ENCODE results near the gene PEX11G.
"Not testable (repeated sequence)": the region's sequence is repeated elsewhere in the genome, so short reads cannot be mapped to it uniquely, and the experiment has no call there.

The PEX11G gene

GRCh38 chr19:7467009-7467989 is 21.5 kb downstream of the PEX11G start:
- DNase-seq (ENCODE audit: low read depth in 2 of 2) = no peak

DNA sequence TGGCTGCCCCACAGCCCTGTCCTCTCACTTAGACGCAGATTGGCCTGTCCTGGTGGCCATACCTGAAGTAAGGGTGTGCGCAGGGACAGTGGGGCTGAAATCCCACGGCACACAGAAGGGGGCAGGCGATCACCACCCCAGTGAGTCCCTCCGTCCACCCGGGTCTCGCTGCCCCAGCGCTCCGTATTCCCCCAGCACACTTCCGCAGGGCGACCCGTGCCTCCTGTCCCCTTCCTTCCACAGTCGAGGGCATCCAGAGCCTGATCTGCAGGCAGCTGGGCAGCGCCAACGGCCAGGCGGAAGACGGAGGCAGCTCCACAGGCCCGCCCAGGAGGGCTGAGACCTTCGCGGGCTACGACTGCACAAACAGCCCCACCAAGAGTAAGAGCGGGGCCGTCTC is 25.3 kb downstream of the PEX11G start:
- no peak for DNase-seq (ENCODE audit: low read depth in 2 of 2)

DNA sequence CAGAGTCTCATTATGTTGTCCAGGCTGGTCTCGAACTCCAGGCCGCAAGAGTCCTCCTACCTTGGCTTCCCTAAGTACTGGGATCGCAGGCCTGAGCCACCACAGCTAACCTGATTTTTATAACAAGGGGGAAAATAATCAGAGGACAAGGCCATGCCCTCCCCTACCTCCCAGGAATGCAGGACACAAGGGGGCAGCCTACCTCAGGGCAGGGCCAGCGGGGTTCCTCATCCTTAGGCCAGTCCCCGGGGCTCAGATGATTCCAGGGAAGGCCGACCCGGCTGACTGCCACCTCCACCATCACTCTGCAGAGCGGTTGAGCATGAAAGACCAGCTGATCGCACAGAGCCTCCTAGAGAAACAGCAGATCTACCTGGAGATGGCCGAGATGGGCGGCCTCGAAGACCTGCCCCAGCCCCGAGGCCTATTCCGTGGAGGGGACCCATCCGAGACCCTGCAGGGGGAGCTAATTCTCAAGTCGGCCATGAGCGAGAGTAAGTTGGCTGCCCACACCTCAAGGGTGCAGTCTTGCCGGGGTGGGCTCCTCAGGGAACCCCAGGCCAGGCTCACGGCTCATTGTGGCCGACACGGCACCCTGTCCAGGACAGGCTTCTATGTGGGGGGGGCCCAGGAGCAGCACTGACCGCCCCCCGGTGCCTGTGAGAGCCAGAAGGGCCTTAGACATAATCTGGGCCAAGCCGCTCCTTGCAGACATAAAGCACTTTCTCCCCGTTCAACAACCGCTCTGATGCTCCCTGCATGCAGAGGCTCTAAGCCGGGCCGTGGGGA is 26.8 kb downstream of the PEX11G start:
- DNase-seq (ENCODE audit: low read depth in 2 of 2) = no peak

DNA sequence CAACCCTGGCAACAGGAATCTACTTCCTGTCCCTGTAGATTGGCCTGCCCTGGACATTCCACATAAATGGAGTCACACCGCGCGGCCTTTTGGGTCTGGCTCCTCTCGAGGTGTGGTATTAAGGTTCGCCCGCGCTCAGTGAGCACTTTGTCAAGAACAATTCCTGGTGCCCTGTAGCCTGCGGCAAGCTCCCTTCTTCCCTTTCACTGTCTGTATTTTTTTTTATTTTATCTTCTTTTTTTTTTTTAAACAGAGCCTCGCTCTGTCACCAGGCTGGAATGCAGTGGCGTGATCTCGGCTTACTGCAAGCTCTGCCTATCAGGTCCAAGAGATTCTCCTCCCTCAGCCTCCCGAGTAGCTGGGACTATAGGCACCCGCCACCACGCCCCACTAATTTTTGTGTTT is 28.3 kb downstream of the PEX11G start:
- DNase-seq (ENCODE audit: low read depth in 2 of 2) = no peak

- DNase-seq (ENCODE audit: low read depth in 2 of 2) = no peak
Measured at GRCh38 chr19:7459773-7460172, 29.1 kb downstream of the PEX11G start.

DNA sequence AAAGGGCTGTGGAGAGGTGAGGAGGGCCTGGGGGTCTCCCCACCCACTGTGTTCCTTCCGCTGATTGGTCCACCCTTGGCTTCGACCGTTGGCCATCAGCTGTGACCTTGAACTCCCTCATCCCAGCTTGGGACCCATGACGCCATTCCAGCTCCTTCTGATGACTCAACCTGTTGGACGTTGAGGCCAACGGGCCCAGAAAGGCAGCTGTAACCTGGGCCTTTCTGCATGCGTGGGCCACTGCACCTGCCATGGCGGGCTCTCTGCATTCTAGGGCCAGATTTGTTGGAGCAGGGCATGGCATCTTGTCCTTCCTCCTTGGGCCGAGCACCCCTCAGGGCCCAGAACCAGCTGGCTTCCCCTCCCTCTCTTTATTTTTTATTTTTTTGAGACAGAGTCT is 30.2 kb downstream of the PEX11G start:
- DNase-seq (ENCODE audit: low read depth in 2 of 2) = no peak

- DNase-seq (ENCODE audit: low read depth in 2 of 2) = no peak
Measured at GRCh38 chr19:7456964-7457541, 31.8 kb downstream of the PEX11G start.

GRCh38 chr19:7455600-7456296 is 33.1 kb downstream of the PEX11G start:
- no peak for DNase-seq (ENCODE audit: low read depth in 2 of 2)

GRCh38 chr19:7454998-7455397 is 33.8 kb downstream of the PEX11G start:
- no peak for DNase-seq (ENCODE audit: low read depth in 2 of 2)

GRCh38 chr19:7450243-7451223 is 38.3 kb downstream of the PEX11G start:
- DNase-seq (ENCODE audit: low read depth in 2 of 2) = no peak

GRCh38 chr19:7449391-7450070 is 39.3 kb downstream of the PEX11G start:
- DNase-seq (ENCODE audit: low read depth in 2 of 2) = not testable (repeated sequence)

- no peak for DNase-seq (ENCODE audit: low read depth in 2 of 2)
Measured at GRCh38 chr19:7447648-7448047, 41.2 kb downstream of the PEX11G start.

DNA sequence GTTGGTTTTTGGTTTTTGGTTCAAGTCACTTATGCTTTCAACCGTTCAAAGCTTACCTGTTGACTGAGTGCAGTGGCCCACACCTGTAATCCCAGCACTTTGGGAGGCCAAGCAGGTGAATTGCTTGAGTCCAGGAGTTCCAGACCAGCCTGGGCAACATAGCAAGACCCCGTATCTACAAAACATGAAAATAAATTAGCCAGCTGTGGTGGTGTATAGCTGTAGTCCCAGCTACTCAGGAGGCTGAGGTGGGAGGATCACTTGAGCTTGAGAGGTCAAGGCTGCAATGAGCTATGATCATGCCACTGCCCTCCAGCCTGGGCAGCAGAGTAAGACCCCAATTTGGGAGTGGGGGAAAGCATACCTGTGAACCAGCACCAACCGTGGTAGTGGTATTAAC is 43.7 kb downstream of the PEX11G start:
- DNase-seq (ENCODE audit: low read depth in 2 of 2) = no peak

- no peak for DNase-seq (ENCODE audit: low read depth in 2 of 2)
Measured at GRCh38 chr19:7444042-7444441, 44.8 kb downstream of the PEX11G start.

- no peak for DNase-seq (ENCODE audit: low read depth in 2 of 2)
Measured at GRCh38 chr19:7442423-7442822, 46.4 kb downstream of the PEX11G start.

GRCh38 chr19:7441468-7442146 is 47.2 kb downstream of the PEX11G start:
- DNase-seq (ENCODE audit: low read depth in 2 of 2) = no peak

DNA sequence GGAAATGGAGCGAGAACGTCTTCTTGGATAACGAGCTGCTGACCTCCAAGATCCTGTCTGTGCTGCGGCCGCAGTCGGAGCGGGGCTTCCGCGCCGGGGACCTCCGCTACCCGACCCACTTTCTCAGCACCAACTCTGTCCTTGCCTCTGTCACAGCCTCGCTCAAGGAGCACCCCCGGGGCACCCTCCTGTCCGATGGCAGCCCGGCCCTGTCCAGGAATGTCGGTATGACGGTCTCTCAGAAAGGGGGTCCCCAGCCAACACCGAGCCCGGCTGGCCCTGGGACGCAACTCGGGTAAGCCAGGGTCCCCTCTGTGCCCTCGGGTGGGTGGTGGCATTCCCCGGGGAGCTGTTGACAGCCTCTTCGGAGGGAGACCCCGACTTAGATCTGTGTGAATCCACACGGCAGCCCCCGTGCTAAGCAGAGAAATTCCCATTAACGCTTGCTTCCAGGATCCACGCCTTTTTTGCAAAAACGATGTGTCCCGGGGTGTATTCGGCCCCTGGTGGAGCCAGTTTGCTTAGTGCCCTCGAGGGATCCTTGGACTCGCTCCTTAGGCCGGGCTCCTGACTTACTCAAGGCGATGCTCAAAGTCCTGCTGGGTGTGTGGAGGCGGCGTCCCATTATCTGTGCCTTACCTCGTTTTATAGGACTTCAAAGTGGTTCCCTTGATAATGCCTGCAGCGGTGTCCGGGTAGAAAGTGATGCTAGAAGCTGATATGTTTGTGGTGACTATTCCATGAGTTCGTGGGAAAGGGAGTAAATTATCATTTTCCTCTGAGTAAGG is 48.5 kb downstream of the PEX11G start:
- no peak for DNase-seq (ENCODE audit: low read depth in 2 of 2)

GRCh38 chr19:7435586-7435985 is 53.2 kb downstream of the PEX11G start:
- no peak for DNase-seq (ENCODE audit: low read depth in 2 of 2)

DNA sequence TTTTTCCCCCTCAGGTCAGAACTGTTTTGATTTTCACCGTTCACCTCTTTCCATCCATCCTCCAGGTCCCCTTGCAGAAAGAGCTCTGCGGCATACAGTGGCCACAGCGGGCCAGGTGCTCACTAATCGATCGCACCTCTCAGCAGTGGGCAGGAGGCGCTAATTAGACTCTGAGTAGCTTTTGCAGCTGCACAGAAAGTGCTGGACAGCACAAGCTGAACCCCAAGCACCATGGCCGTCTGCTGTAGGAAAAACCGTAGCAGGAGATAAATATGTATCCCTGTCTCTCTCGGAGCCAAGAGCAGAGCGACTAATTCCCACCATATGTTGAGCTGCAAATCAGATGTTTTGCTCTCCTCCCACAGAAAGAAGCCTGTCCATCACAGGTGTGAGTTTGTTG is 54.4 kb downstream of the PEX11G start:
- no peak for DNase-seq (ENCODE audit: low read depth in 2 of 2)
